ENCODE data around the gene DCAF8.
A peak's percentile ranks its signal among the peaks of the same experiment; 100 is the strongest.

The DCAF8 gene

GRCh38 chr1:160284220-160284781, 22.0 kb upstream of the DCAF8 start:
- no peak for TF ChIP-seq CTCF (IDR thresholded peaks at IDR 0.05; ENCODE audit: low read depth, low read length, missing control alignments)
- H3K4me3 ChIP-seq (replicated peaks; ENCODE audit: low read depth, low read length), result peak overlapping the region; percentile 91
- DNase-seq (ENCODE audit: extremely low read depth, low read depth), result no peak

GRCh38 chr1:160282807-160283206, 20.5 kb upstream of the DCAF8 start:
- no peak for TF ChIP-seq CTCF (IDR thresholded peaks at IDR 0.05; ENCODE audit: low read depth, low read length, missing control alignments)
- H3K4me3 ChIP-seq (replicated peaks; ENCODE audit: low read depth, low read length), result no peak overlapping the region
- DNase-seq (ENCODE audit: extremely low read depth, low read depth), result no peak

- no peak for DNase-seq (ENCODE audit: extremely low read depth, low read depth)
- no peak overlapping the region for H3K4me3 ChIP-seq (replicated peaks; ENCODE audit: low read depth, low read length)
- no peak for TF ChIP-seq CTCF (IDR thresholded peaks at IDR 0.05; ENCODE audit: low read depth, low read length, missing control alignments)
Measured at GRCh38 chr1:160277987-160278386, 15.6 kb upstream of the DCAF8 start.

GRCh38 chr1:160277330-160277729, 15.0 kb upstream of the DCAF8 start:
- no peak for DNase-seq (ENCODE audit: extremely low read depth, low read depth)
- H3K4me3 ChIP-seq (replicated peaks; ENCODE audit: low read depth, low read length), result no peak overlapping the region
- TF ChIP-seq CTCF (IDR thresholded peaks at IDR 0.05; ENCODE audit: low read depth, low read length, missing control alignments), result no peak

GRCh38 chr1:160271025-160271424, 8.7 kb upstream of the DCAF8 start:
- DNase-seq (ENCODE audit: extremely low read depth, low read depth), result no peak
- H3K4me3 ChIP-seq (replicated peaks; ENCODE audit: low read depth, low read length), result no peak overlapping the region
- no peak for TF ChIP-seq CTCF (IDR thresholded peaks at IDR 0.05; ENCODE audit: low read depth, low read length, missing control alignments)

- no peak for TF ChIP-seq CTCF (IDR thresholded peaks at IDR 0.05; ENCODE audit: low read depth, low read length, missing control alignments)
- no peak for DNase-seq (ENCODE audit: extremely low read depth, low read depth)
- no peak overlapping the region for H3K4me3 ChIP-seq (replicated peaks; ENCODE audit: low read depth, low read length)
Measured at GRCh38 chr1:160267284-160267991, 5.1 kb upstream of the DCAF8 start.
